GM19239 (cell line): Measurements from ENCODE around the gene CASP4.
"Not testable (repeated sequence)": the region's sequence is repeated elsewhere in the genome, so short reads cannot be mapped to it uniquely, and the experiment has no call there.

ENCODE experiments used
- DNase-seq: peaks from one replicate; pipeline ENCODE4 v3.0.0; 2011; ENCODE audit warnings: low spot score; ENCODE audit not compliant: insufficient read length
- FAIRE-seq: peaks from 2 replicates; lab custom pipeline; 2011; peaks lifted over from hg19 to GRCh38; lab: Jason Lieb, UNC

Gene CASP4

DNA sequence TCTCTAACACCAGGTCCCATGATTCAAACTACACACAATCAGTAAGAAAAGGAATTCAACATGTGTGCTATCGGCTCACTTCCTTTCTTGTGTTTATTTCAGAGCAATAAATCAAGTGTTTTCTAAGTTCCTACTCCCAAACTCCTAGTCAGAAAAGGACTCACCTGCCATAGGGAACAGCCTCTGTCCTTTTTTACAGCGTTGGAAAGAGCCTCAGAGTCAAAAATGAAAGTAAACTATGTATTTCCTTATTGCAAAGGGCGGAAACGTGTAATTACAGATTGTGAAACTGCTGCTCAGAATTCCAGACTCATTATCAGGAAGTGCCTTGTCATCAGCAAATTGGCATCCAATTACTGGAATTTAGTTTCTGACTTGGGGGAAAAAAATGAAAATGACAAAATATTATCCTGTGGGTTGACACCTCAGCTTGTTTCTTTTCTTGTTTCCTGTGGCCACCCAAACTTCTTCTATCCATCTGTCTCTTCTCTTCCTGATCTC is at the start of gene CASP4:
Gene CASP4, minus strand, starts transcription at position 220 of the 501 bp plus-strand sequence. Its CDS starts 49 bp downstream, at position 171.
- DNase-seq: no peak
- FAIRE-seq: peak; percentile 48

DNA sequence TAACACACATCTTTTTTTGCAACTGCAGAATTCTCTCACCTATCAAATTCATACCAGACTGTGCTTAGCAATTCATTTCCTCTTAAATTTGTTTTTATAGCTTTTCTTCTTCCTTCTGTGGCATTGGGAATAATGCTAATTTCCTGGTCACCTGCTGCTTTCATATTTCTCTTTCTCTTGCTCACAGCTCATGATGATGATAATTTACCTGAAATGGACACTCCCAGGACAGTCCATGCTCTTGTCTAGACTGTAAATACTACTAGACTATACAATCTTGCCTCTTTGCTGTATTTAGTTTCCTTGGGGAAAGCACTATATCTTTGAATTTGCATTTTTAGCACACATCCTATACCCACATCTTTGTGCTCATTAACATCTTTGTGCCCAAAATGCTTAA is 39.1 kb upstream of the CASP4 start:
- FAIRE-seq (no peak), DNase-seq (no peak)

DNA sequence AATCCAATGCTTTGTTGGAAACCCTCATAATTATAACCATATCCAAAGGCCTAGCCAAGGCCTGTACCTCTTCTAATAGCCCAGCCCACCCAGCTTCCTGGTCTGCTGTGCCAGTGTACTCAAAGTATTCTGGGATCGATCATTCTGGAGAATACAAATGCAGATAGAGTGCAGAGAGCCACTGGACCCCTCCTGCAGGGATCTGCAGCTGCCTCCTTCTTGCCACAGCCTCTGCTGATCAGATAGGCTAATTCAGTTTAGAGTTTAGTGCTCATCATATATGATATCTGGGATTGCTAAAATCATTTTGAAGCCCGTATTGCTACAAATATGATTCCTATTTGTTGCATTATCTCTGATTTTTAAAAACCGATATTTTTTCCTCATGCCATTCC is 37.1 kb upstream of the CASP4 start:
- no peak for FAIRE-seq
- DNase-seq: no peak

DNA sequence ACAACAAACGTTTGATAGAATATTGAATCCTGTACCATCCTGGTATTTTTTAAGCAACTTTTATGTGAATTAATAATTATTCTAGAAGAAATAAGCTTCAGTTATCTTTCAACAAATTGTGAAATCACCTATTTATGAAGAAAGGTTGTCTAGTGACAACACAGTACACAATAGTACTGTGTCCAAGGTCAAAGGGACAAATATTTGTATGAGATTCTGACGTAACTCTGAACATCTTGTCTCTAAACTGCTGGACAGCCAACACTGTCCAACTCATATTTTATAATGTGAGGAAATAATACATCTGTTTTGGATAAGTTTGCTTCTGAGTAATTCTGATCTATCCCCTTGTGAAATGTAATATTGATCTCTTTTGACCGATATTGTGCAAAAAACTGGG is 35.6 kb upstream of the CASP4 start:
- no peak for FAIRE-seq

DNA sequence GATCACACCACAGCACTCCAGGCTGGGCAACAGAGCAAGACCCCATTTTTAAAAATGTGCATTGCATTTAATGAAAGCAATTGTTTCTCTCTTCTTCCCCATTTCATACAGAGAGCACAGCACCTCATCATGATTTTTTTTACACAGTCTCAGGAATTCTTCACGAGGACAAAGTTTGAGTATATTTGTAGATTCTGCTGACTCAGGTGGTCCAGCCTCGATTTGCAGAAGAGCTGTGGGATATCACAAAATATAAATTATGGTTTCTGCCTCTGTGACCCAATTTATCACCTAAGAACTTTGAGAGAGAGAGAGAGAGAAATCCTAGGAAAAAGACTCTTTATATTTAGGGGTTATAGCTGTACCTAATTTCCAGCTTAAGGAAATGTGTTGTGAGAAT is 34.8 kb upstream of the CASP4 start:
- FAIRE-seq (no peak), DNase-seq (no peak)

More for the DNA sequence above, 35.6 kb upstream of the CASP4 start:
- DNase-seq: no peak

DNA sequence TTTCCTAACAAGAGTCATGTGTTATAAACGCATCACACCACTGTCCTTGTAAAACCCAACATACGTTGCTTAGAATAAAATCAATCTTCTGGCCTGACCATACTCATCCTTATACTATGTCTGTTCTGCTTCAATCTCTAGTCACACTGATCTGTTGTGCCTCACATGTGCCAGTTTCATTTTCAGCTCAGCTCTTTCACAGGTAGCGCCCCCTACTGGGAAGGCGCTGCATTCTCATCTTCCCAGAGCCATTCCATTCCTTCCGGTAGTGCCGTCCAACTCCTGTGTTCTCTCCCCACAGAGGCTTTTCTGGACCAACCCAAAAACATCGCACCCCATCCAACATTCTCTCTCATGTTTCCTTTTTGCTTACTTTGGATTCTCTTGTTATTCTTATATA is 32.4 kb upstream of the CASP4 start:
- FAIRE-seq (peak; percentile 82), DNase-seq (peak; percentile 2)

DNA sequence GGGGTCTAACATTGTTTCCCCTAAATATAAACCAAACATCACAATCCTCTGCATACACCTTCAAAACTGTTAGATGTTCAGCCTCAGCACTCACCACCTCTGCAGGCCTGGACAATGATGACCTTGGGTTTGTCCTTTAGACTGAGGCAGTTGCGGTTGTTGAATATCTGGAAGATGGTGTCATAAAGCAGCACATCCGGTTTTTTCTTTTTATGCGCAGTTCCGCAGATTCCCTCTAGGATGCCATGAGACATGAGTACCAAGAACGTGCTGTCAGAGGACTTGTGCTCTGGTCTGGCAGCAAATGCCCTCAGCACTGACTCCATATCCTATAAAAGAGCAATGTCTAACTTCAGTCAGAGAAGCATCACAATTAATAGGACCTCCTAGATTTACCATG is 31.8 kb upstream of the CASP4 start:
- DNase-seq: no peak
- no peak for FAIRE-seq

DNA sequence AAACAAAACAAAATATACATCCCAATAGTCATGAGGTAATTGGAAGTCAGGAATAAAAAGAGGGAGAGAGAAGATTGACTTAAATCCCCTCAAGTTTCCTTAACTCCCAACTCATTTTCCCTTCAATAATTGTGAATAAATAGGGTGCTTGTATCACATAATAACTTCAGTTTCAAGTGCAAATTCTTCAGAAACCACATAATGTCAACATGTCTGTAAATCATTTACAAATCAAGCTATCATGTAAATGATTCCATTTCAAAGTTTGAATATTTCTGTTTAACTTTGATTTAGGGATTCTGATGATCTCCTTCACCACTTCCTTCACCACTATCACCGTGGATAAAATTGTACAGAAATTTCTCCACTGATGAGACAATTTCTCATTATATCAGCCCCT is 31.3 kb upstream of the CASP4 start:
- DNase-seq (no peak), FAIRE-seq (no peak)

DNA sequence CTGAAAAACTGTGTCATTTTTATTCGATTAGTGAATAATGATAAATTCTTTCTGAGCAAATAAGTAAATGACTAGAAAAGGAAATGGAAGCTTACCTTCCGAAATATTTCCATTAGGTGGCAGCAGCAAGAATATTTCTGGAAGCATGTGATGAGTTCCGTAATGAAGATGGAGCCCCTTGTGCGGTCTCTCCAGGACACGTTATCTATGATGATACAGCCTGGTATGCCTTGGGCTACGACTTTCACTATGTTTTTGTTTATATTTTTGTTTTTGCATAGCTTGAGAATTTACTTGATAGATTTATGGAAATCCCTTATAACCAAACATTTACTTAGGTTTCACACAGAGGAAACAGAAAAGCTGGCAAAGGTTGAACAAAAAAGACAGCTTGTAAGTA is 28.9 kb upstream of the CASP4 start:
- no peak for DNase-seq
- FAIRE-seq: no peak

DNA sequence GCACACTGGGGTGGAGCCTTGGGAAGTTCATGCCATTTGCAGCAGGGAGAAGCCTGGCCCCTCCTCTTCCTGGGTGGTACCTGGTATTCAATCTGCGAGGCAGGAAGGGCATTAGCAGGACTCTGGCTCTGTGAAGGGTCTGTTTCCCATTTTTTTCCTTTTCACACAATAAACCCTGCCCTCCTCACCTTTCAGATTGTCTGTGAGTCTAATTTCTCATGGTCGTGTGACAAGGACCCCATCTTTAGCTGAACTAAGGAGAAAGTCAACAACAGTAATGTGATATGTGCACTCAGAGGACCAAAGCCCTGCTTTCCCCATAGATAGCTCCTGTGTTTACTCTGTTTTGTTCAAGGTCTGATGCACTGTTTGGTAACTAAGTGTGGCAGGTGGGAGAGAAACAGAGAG is 26.6 kb upstream of the CASP4 start:
- DNase-seq: no peak
- no peak for FAIRE-seq

DNA sequence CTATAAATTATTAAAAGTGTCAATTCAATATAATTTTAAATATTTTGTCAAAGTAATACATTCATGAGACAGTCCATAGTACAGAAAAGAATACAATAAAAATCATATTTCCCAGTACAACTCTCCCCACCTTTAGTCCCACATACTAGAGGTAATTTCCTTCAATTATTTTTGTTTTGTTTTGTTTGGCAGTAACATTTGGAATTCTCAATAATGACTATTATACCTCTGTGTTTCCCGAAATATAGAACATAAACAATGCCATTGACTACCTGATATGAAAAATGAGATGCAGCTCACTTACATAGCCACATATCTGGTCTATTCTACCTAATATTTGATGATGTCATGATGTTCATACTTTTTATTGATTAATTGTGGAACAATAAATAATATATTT is 24.4 kb upstream of the CASP4 start:
- FAIRE-seq: no peak
- DNase-seq: no peak

DNA sequence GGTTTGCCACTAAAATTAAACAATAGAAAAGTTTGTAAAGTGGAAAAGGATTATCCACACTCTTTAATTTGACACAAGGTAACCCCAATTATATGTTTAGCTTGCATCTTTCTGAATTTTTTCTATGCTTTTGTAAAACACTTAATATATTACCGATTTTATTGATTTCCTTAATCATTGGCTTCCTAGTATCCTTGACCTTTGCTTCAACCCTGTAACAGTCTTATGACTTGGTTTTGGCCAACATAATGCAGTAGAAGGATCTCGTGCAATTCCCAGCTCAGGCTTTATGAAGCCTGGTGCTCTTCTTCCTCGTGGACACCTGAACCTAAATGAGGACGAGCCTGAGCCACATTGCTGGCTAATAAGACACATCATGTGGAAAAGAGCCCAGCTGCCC is 23.6 kb upstream of the CASP4 start:
- FAIRE-seq: no peak
- no peak for DNase-seq

DNA sequence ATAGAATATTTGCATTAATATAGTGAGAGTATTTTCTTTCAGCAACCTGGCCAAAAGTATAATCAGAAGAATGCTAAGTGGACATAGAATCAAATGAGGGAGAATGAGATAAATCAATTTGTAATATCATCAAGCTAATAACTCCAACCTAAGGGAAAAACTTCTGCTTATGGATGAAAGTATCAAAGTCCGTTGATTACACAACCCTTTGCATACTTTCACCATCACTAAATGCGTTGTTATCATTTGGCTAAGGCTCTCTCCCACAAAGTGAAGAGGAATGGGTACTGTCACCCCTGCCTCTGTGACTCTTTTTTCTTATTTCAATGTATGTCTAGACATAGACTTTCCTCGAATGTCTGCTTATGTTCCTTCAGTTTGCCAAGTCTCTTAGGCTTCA is 16.4 kb upstream of the CASP4 start:
- FAIRE-seq (no peak), DNase-seq (no peak)

DNA sequence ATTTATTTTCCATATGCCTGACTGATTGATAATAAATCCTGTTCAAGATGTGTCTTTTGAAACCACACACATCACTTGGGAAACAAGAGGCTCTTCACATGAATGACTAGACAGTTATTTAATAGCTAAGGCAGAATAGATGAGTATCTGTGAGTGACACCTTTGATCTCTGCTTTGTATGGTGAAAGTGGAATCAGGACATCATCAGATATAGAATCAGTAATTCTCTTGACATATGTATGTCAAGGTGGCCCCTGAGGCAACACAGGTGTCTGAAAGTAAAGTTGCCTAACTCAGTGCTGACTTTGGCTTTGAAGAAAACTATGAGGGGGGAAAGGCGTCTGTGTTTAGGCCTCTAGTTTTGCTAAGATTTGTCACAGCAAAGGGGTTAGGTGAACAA is 11.5 kb upstream of the CASP4 start:
- DNase-seq (no peak), FAIRE-seq (no peak)

DNA sequence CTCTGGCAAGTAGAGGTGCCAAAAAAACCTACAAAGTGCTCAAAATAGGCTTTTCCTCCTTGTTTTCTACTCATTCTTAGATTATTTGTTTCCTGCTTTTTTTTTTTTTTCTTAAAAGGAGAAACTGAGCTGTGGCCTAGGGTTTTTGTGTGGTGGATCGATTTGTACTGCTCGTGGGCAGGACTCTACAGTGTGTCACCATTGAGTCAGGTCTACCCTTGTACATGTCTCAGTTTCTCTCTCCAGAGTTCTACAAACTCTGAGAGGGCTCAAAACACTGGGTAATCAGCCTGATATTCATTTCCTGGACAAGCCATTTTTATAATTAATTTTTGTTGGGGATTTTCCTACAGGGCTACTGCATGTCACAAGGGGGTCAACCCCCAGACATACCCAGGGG is 5.2 kb upstream of the CASP4 start:
- no peak for FAIRE-seq

DNA sequence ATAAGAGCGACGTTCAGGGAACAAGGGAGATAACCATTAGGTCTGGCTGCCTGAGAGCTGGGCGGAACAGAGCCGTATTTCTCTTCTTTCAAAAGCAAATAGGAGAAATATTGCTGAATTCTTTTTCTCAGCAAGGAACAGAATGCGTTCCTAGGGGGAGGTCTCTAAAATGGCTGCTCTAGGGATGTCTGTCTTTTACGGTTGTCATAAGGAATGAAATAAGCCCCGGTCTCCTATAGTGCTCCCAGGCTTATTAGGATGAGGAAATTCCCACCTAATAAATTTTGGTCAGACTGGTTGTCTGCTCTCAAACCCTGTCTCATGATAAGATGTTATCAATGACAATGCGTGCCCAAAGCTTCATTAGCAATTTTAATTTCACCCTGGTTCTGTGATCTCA is 4.5 kb upstream of the CASP4 start:
- not testable (repeated sequence) for DNase-seq, FAIRE-seq

More for the DNA sequence above, 5.2 kb upstream of the CASP4 start:
- DNase-seq: no peak

DNA sequence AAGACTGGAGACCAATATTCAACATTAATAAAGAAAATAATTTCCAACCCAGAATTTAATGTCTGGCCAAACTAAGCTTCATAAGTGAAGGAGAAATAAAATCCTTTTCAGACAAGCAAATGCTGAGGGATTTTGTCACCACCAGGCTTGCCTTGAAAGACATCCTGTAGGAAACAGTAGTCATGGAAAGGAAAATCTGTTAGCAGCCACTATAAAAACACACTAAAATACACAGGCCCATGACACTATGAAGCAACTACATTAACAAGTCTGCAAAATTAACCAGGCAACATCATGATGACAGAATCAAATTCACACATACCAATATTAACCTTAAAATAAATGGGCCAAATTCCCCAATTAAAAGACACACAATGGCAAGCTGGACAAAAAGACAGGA is 2.4 kb upstream of the CASP4 start:
- FAIRE-seq (no peak), DNase-seq (no peak)

DNA sequence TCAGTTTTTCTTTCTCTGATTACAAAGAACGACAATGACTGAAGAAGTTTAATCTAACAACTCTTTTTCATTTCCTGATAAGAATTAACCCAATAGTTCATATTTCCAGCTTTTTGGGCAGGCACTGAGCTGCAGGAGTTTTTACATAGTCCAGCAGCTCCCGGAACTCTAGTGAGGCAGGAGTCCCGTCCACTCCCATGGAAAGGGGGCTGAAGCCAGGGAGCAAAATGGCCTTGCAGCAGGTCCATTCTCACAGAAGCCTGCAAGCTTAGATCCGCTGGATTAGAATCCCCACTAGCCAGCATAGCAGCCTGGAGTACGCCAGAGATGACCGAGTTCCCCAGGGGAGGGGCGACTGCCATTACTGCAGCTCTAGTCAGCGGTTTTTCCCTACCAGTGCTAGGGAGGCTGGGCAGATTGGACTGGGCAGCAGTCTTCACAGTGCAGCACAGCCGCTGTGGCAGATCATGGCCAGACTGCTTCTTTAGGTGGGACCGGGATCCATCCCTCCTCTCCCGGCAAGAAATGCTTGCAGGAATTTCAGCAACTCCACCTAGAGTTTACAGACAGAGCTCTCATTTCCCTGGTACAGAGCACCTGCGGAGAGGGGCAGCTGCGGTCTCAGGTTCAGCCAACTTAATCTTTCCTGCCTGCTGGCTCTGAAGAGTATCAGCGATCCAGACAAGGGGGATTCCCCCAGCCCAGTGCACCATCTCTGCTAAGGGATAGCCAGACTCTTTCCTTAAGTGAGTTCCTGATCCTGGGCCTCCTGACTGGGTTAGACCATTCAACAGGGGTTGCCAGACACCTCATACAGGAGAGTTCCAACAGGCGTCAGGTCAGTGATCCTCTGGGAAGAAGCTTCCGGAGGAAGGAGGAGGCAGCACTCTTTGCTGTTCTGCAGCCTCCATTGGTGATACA is 742 bp upstream of the CASP4 start:
- DNase-seq: no peak
- FAIRE-seq: peak; percentile 65

DNA sequence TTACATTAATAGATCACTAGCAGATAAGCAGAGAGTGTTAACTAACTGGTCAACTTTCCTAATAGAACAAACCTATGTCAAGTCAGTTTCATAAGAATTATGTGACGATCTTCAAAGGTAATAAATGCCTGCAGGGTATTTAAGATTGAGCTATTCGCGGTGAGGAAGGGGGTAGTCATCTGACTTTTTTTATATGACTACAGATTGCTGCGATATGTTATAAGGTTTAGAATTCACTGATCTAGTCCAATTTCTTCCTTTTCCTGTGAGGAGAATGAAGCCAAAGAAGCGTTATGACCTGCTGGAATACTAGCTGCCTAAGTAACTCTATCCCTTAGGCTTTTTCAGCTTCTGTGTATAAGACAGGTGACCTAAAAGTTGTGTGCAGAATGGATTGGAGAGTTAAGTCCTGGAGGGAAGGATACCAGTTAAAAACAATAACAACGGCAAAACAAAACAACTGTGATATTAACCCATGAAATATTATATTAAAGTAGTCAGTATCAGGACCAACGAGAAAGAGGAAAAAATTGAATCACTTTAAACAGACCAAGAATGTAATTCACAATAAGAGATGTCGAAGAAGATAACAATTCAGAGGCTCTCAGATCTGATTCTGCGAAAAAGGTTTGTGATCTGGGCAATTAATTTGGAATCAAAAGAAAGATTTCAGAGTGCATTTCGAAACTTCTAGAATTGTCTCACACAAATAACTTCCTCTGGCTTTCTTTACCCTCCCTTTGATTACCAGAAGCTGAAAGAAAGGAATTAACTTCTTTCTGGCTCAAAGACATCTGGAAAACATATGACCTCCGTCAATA is 630 bp downstream of the CASP4 start:
- FAIRE-seq (peak; percentile 86), DNase-seq (no peak)

DNA sequence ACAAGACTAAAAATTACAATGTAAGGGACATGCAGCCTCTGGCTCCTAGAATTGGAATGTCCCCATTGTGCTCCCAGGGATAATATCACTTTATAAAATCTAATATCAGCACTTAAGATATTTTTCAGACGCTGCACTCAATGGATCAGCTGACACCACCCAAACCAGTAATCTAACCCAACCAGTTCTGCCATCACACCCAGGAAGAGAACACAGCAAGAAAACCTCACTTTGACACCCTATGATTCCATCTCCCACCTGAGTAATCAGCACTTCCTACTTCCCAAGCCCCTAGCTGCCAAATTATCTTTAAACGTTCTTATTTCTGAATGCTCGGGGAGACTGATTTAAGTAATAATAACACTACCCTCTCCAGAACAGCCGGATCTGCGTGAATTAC is 2.6 kb downstream of the CASP4 start:
- DNase-seq: no peak
- FAIRE-seq: no peak

DNA sequence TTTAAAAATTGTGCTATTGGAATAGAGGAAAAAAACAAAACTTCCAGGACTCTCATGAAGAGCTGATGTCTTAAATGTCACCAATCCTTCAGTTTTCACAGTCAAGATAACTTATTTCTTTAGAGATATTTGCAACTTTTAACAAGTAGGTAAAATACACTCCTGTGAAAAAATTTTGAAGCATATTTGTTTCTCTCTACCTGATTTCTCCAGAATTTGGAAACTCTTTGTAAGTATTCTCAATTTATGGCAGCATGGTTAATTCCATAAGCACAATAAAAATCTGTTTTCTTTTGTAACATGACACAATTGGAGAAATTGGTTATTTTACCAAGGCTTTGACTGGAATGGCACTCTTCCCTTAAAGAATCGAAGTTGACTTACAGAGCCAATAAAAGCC is 4.1 kb downstream of the CASP4 start:
- no peak for FAIRE-seq
- DNase-seq: no peak
